Stimulated activated CD8-positive, alpha-beta memory T cell treated with anti-CD3 and anti-CD28 coated beads, Interleukin-4, amount 100 ng/mL, for 24 hours (primary cell): ENCODE results near the gene ZNF185.

Source experiments
- DNase-seq: peaks from one replicate; pipeline ENCODE4 v3.0.0-alpha.2; 2020; ENCODE audit warnings: low read depth

ZNF185 gene

GRCh38 chrX:152917656-152918579, 20.1 kb downstream of the ZNF185 start:
- no peak for DNase-seq

DNA sequence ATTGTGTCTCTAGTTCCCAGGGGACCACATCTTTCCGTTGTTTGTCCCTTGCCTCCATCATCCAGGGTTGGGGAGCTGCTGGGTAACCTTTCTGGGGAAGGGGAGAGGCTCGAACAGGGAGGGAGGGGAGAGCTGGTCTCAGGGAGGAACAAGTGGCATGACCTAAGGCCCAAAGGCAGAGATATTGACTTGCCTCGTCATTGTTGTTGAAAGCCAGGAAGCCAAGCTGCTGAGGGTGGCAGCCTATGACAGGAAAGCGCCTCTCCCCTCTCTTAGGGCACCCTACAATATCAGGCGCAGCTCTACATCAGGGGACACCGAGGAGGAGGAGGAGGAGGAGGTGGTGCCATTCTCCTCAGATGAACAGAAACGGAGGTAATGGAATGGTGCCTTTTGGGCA, 20.8 kb downstream of the ZNF185 start:
- DNase-seq, result no peak

DNA sequence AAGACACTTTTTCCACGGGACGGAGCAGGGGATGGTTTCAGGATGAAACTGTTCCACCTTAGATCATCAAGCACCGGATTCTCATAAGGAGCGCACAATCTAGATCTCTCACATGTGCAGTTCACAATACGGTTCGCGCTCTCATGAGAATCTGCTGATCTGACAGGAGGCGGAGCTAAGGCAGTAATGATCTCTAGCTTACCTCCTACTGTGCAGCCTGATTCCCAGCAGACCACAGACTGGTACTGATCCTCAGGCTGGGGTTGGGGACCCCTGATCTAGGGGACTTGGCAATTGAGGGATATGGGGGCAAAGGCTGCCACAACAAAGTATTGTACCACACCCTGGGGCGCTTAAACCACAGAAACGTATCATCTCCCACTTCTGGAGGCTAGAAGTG, 25.7 kb downstream of the ZNF185 start:
- no peak for DNase-seq

GRCh38 chrX:152925835-152926234, 28.0 kb downstream of the ZNF185 start:
- DNase-seq, result no peak

DNA sequence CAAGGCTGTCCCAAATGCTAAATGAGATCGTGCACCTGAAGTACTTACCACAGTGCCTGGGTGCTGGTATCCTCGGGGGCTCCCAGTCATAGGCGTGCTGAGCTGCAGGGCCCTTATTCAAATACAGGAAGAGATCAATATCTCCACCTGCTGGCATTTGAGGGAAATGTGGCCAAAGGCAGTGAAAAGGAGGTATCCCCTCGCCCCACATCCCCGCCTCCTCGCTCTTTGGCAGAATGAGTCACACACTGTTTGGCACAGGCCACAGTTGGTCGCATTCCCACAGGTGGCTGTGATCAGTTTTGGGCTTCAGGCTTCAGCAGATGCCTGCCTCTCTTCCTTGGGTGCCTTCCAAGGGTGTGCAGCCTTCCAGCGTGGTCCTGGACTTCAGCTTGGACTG, 28.4 kb downstream of the ZNF185 start:
- DNase-seq, result peak; percentile 21

- DNase-seq, result no peak
Measured at GRCh38 chrX:152926923-152927322, 29.1 kb downstream of the ZNF185 start.

DNA sequence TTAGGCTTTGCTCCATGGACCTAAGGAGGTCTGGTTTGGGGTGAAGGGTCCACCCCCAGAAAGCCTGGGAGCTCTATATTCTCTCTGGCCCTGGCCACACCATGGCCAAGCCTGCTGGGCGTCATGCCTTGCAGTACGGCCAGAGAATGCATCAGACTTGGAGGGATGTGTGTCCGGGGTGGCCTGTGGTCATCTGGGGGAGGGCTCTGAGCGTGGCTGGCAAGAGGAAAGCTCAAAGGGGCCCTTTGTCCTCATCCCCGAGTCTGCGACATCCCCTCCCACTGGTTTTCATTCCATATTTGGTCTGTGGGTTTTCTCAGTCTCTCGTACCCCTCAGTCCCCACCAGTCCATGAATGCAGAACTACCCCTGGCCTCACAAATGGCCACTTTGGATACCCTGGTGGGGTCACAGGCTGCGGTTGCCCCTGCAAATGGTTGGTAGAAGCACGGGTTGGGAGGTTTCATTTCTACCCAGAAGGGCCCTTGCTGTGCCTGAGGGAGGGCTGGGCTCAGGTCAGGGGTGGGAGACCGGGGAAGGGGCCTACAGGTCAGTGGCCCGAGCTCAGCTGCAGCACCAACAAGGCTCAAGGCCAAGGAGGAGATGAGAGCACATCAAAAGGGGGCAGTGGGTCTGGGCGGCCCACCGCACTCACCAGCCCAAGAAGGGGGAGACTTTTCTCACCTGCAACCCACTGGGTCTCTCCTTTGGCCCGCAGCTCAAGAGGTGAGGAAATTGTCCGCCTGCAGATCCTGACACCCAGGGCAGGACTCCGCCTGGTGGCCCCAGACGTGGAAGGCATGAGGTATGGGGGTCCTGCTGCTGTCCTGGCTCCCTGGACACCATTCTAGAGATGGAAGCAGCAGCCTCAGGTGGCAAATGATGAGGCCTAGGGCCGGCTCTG, 30.2 kb downstream of the ZNF185 start:
- DNase-seq, result no peak

DNA sequence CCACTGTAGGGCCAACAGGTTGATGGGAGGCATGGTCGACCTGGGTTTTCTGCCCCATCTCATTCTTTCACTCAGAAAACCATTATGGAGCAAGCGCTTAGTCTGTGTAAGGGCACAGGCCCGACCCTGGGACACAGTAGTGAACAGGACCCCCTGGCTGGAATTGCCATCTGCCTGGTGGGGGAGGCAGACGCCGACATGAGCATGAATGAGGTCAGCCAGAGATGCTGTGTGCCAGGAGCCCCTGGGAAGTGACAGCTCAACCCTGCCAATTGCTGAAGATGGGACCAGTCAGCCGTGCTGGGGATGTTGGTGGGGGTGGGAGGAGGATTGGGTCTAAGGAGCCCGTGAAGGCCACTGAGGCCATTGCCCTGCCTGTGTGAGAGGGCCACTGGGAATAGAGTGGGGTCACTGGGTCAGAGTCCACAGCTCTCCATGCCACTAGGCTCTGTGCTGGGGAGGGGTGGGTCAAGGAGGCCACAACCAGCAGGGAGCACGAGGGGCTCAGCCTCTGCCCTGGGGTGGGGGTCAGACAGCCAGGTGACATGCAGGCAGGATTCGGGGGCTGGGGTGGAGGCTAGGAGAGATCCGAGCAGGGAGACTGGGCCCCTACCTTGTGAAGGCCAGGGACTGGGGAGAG, 31.0 kb downstream of the ZNF185 start:
- DNase-seq, result no peak

GRCh38 chrX:152929898-152930297, 32.0 kb downstream of the ZNF185 start:
- DNase-seq, result no peak

DNA sequence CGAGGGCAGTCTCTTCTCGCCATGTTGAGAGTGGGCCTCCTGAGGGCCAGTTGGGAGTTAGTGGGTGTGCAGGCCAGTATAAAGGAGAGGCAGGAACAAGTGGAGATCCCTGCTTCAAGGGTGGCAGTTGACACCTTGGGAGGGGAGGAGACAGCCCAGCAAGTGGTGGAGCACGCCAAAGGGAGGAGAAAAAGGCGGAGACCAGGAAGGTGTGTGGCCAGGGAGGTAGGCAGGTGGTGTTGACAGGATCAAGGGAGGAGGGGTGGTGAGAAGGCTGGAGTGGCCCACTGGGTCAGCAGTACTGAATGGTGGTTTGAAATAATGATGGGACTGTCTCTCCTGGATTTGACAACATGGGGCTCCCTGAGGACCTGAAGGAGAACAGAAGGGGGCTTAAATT, 32.6 kb downstream of the ZNF185 start:
- no peak for DNase-seq

- no peak for DNase-seq
Measured at GRCh38 chrX:152932144-152932543, 34.3 kb downstream of the ZNF185 start.

DNA sequence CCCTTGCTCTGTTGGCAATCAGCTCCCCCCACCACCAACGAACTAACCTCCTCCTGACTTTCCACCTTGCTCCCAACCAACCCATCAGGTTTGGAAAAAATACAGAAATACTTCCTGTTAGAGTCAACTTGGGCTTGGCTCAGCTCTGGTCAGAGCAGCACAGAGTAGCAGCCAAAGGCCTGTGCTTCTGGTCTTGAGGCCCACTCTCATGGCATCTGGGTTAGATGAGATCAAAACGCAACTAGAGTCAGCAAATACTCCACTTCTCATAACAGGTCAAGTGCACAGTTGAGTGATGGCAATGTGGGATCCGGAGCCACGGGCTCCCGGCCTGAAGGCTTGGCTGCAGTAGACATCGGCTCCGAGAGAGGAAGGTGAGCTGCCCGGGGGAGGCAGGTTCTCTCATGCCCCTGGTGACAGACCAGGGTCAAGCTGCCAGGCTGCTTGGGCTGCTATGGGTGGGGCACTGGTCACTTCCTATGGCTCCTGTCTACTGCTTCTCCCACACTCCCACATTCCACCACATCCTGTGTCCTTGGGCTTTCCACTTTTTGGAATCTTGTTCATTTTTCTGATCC, 34.8 kb downstream of the ZNF185 start:
- DNase-seq, result no peak

DNA sequence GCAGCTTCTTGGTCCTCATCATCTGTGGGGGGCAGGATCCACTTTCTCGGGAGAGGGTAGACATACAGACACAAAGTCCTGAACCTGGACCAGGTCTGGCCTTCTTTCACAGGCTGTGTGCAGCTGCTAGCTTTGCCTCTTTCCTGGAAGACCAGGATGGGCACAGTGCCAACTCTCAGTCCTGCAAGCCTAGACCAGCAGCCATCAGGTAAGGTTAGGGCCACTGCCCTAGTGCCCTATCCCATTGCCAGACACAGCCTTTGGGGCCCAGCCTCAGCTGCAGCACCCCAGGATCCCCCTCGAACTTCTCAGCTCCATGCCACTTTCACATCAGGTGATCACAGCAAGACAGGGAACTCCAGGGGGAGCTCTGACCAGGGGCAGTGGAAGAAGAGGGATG, 38.4 kb downstream of the ZNF185 start:
- no peak for DNase-seq

DNA sequence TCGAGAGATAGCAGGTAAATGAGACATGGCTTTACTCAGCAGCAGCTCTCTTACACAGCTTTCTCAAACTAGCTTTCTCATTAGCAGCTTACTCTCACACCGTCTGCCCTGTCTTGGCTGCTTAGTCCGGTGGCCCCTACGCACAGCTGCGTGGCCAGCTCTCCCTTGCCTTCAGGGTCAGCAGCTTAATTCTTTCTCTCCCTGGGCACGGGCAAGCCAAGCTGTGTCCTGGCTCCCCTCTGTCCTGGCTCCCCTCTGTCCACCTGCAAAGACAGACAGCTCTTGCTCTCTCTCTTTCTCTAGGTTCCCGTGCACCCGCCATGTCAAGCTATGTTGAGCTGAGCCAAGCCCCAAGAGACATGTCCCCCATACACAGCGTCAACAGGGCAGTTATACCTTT, 39.4 kb downstream of the ZNF185 start:
- no peak for DNase-seq

- DNase-seq, result peak; percentile 80
Measured at GRCh38 chrX:152941328-152942076, 43.6 kb downstream of the ZNF185 start.

GRCh38 chrX:152942077-152942442, 44.2 kb downstream of the ZNF185 start:
- no peak for DNase-seq

GRCh38 chrX:152943826-152944225, 46.0 kb downstream of the ZNF185 start:
- no peak for DNase-seq

GRCh38 chrX:152945021-152945979, 47.4 kb downstream of the ZNF185 start:
- DNase-seq, result no peak

DNA sequence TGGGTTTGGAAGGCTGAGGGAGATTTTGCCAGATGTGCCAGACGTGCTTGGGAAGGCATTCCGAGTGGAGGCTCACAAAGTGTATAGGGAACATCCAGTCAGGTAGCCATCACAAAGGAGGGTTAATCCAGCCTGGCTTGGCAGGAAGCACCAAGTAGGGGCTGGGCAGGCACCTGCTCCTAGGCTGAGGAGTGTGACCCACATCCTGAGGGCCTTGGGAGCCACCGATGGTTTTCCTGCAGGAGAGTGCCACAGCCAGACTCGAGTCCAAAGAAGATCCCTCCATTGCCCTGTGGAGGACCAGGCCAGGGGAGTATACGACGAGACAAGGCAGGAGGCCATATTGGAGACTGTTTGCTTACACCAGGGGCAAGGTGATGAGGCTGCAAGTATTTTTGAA, 48.8 kb downstream of the ZNF185 start:
- DNase-seq, result no peak
